SIG-M5 treated with dmso at 0.1 percent for 504 hours (cell line): ENCODE results near the gene ZNF484.
"Not testable (repeated sequence)": the region's sequence is repeated elsewhere in the genome, so short reads cannot be mapped to it uniquely, and the experiment has no call there.

Experiments
- DNase-seq: peaks from one replicate; lab custom pipeline; 2025; ENCODE audit not compliant: unreplicated experiment; lab: John Stamatoyannopoulos, UW

Gene ZNF484

DNA sequence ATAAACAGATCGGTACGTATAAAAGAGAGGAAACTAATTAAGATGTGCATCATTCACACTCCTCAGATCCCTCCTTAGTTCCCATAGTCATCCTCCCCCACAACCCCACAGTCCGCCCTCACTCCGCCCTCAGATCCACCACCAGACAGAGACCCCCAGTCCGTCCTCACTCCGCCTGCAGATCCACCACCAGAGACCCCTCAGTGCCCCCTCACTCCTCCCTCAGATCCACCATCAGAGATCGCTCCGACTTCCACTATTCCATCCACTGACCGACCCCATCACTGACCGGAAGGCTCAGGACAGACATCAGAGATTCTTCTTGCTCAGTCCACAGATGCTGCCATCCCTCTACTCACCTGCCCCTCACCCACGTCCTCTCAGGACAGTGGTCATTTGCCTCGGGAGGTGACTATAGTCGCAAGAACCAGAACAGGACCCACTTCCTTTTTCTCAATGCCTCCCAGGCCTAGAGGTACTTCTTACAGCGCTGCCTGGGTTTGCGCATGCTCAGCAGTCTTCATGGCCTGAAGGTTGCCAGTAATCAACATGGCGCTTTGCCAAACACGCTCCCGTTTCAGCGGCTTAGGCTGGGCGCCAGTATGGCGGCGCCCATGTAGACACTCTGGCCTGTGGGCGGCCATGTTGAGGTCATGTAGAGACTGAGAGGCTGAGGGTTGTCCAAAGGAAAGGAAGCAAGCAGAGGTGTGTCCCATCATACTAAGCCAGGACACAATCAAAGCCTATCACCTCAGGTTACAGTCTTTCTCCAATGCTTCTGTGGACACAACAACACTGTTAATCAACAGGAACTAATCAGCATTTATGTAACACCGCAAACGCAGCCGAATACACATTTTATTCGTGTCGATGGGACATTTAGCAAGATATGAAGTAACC is at the start of gene ZNF484:
ZNF484 (minus strand) TSS at position 508 of the 900 bp plus-strand sequence. CDS start 3,009 bp downstream, outside the sequence.
- peak; percentile 96 for DNase-seq

DNA sequence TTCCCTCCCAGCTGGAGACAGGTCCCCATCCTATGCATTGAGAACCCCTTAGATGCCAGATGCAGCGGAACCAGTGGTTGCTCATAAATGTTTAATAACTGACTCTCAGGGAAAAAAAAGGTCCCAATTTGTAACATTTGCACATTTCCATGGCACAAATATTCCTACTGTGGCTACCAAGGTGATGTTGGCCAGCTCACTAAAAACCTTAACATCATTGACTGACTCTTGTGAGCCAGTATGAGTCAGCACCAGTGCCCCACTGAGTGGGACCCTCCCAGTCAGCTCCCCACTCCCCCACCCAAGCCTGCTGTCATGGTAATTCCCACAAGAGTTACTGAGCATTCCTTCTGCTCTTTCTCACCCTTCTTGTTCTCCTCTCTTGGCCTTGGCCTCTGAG is 42.6 kb upstream of the ZNF484 start:
- no peak for DNase-seq

DNA sequence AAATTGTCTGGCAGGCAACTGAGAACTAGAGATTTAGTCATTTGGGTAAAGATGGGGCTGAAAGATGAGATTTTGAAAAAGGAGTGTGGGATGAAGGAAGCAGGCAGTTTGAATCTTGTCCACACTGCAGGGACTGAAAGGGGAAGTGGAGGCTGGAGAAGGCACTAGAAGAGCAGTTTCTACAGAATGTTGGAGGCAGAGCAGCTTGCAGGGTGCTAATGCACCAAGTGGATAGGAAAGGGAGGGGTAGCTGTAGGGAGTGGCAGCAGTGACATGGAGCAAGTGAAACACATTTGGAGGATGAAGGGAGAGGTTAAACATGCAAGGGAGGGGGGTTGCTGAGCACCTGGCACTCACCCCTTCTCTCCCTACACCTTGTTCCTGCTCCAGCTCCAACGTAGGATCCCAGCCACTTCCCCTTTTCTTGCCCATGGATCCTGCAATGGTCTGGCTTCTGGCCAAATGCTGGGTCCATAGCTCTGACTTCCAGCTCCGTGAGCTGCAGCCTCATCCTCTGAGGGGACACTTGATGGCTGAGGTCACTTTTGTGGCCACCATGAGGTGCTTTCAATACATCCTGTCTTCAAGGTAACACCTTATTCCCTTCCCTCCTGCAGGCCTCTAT is 39.5 kb upstream of the ZNF484 start:
- DNase-seq: peak; percentile 54

DNA sequence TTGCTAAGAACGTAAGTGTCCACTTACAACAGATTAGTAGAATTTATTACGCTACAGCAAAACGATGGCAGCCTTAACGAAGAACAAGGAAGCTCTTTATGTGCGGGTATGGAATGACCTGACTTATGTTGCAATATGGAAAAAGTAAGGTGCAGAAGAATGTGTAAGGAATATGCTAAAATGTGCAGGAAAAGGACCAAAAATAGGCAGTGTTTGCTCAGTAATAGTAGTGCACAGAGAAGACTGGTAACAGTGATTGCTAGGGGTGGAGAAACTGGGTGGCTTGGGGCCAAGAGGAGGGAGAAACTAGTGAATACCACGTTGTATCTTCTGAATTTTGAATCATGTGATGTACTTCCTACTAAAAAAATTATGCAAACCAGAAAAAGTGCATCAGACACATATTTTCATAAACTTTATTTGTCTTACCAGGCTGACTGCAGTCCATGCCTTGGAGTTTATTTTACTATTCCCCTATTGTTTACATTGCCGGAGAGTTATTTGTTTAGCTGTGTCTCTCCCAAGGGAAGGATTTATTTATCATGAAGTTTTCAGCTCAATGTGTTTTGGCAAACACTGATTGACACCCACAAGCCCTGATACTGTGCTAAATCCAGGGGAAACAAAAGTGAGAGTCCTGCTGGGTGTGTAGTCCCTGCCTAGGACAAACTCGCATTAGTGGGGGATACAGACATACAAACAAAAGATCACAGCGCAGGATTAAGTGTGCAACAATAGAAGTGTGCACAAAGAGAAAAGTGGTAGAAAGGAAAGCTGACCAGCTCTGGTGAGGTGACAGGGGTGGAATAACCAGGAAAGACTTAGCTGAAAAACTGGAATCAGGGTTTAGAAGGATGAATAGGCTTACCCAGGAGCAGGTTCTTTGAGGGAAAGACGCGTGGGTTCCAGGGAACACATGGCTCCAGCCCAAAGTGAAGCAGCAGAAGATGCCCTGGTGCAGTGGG is 34.0 kb upstream of the ZNF484 start:
- no peak for DNase-seq

DNA sequence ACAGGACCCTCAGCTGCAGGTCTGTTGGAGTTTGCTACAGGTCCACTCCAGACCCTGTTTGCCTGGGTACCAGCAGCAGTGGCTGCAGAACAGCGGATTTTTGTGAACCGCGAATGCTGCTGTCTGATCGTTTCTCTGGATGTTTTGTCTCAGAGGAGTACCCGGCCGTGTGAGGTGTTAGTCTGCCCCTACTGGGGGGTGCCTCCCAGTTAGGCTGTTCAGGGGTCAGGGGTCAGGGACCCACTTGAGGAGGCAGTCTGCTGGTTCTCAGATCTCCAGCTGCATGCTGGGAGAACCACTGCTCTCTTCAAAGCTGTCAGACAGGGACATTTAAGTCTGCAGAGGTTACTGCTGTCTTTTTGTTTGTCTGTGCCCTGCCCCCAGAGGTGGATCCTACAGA is 27.3 kb upstream of the ZNF484 start:
- DNase-seq: not testable (repeated sequence)

DNA sequence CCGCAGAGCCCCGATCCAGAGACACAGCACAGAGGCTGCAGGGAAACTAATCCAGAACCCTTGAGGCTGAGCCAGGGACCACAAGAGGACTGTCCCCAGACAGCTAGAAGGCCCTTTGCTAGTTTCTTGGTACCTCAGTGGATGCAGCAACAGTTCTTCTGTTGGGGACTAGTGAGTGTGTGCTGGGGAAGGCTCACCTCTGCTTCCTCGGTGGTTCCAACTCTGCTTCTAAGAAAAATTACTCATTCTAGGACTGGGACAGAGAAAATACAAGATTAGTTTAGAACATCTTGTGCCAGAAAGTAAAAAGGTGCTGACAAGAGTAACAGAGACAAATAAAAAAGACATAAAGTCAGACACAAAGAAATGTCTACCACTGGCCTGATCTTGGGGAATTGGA is 19.5 kb upstream of the ZNF484 start:
- DNase-seq: no peak

DNA sequence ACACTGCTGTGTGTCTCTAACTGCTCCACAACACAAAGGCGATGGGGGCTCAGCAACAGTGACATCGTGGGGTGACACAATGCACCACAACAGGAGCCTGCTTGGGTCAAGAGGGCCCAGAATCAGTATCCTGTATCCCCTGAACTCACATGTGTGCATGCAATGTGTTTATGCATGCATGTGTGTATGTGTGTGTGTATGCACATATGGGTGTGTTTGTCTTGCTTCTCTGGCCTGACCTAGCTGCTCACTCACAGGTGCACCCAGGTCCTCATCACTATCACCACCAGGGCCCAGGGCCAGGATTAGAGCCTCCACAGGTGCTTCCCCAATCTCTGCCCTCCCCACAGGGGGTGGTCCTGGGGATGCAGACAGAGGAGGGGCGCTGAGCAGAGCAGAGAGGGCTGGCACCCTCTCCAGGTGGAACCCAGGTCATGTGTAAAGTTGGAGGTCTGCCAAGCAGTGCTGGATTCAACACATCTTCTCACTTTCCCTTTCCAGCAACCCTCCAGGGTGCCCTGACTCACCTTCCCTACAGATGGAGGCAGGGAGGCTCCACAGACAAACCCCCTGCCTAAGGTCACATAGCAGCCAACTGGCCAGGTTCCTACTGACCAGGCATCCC is 18.1 kb upstream of the ZNF484 start:
- no peak for DNase-seq

DNA sequence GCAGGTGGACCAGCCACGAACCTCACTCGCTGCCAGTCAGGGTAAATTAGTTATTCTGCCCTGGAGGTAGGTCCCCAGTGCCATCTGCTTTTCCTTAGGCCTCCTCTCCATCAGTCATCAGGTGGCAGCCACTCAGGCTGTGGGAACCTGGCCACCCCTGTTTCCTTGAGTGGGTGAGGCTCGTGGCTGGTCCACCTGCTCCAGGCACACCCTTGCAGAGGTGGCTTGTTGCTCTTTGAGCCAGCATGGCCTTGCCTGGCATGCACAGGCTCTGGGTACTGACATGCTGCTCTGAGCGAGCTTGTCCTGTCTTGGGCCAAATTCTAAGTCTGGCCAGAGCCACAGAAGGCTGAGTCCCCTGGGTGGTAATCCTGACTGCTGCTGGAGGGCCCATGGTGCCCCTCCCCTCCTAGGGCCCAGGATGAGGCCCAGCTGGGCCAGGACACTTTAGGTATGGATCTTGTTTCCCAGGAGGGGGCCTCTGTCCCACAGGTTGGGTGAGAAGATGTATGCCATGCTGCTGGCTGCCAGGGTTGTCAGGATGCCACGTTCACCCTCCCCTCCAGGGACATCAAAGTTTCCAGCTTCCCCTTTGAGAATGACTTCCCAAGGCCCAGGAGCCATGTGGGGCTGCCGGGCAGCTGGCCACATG is 17.0 kb upstream of the ZNF484 start:
- no peak for DNase-seq

DNA sequence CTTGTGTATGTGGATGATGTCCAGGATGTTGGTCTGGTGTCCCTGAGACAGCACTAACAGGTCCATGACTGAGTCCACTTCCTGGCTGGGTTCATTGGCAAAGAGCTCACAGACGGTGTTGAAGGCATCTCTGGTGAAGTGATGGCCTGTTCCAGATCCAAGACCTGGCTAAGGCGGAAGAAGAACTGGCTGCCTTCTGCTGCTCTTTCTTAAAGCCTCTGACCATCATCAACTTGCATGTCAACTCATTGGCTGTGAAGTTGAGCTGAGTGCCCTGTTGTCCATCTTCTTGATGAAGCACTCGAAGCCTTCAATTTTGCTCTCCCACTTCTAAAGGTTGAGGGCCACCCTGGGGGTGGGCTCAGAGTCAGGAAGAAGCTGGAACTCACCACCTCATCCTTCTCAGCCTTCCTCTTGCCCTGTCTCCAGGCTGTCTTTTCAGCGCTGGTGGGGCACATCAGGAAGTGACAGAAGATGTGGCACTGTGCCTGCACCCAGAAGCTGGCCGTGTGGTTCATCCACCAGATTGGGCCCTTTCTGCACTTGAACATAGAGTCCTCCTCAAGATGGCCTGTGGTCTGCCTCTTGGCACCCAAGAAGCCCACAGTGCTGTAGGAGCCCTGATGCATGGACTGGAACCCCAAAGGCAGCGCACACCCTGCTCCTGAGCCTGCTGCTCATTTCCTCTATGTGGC is 16.2 kb upstream of the ZNF484 start:
- DNase-seq: not testable (repeated sequence)

DNA sequence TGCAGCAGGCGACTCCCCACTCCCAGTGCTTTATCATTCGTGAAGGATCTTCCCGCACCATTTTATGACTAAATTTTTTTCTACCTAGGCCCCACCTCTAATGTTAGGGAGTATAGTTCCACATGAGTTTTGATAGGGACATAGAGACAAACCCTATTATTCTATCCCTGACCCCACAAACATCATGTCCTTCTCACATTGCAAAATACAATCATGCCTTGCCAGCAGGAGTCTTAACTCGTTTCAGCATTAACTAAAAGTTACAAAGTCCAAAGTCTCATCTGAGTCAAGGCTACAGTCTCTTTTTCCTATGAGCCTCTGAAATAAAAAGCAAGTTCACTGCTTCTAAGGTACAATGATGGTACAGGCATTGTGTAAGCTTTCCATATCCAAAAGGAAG is 14.4 kb upstream of the ZNF484 start:
- not testable (repeated sequence) for DNase-seq

DNA sequence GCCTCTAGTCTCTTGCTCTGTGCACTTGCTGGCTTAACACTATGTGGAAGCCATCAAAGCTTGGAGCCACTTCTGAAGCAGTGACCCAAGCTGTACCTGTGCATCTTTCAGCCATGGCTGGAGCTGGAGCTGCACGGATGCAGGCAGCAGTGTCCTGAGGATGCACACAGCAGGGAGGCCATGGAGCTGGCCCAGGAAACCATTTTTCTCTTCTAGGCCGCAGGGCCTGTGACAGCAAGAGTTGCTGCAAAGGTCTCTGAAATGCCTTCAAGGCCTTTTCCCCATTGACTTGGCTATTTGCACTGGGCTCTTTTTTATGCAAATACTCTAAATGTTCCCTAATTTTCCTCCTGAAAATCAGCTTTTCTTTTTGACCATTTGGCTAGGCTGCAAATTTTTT is 12.9 kb upstream of the ZNF484 start:
- DNase-seq: no peak

DNA sequence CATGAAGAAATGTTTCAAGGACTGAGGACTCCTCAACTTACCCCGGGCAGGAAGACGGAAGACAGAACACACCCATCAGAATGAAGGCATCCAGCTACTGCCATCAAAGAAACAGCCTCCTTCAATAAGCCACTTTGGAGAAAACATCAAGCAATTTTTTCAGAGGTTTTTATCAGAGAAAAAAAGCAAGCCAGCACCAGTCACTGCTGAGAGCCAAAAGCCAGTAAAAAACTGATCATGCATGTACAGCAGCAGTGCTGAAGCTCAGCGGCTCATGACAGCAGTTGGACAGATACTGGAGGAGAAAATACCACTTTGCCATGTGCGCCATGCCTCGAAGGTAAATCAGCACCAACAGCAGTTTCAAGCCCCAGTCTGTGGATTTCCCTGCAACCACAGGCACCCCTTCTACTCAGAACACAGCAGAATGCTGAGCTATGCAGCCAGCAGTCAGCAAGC is 10.1 kb upstream of the ZNF484 start:
- DNase-seq: no peak

DNA sequence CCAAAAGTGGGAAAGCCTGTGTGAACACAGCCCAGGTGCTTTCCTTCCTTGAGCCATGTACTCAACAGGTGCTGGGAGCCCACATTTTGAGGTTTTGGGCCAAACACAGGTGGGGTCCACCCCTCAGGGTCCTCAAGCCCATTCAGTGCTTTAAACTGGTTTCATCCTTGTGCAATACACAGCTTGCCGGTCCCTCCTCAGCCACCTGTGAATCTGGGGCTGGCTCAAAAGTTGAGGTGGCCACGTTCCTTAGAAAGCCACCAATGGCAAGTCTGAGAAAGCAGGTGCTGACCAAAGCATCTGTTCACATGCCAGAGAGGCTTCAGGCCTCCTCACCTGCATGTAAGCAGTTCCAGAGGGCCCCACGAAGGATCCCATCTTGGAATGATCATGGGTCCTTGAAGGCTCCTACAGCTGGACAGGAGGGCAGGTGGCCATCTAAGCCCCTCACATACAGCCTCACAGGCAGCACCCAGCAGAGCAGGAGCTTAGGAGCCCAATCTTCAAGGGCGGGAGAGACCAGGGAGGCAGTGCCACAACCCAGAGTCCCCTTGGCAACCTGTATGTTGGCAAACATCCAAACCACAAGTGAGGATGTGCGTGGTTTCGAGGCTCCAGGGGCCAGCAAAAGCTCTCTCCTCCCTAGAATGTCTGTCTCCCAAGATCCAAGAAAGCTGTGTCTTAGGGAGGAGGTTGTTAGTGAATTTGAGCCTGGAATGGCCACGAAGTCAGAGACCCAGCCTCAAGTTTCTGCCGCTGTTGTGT is 9.2 kb upstream of the ZNF484 start:
- DNase-seq: not testable (repeated sequence)

DNA sequence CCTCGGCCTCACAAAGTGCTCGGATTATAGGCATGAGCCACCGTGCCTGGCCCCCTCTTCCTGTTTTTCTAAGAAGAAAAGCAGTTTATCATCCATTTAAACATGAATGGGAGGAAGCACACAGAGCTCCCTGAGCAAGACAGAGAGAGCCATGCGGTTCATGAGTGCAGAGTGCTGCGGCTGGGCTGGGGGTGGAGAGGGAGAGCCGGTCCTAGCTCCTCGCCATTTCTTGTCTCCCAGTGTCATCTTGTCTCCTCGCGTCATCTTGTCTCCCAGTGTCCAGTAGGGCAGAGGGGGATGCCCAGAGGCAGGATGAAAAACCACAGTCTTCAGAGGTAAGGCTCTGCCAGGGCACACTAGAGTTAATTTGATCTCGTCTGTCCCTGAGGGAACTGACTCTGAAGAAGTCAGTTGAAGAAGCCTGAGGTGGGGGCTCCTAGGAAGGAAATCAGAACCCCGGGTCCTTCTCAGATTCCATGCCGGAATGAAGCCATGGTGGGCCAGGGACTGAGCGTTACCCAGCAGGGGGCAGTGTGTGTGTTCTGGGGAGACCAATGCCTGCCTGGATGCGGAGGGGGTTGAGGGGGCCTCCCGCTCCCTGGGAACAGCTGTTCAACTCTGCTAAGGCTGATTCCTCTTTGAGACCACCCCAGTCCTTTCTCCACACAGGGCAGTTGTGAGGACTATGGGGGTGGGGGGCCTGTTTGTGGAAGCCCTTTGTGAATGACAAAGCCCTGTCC is 6.0 kb upstream of the ZNF484 start:
- DNase-seq: not testable (repeated sequence)

DNA sequence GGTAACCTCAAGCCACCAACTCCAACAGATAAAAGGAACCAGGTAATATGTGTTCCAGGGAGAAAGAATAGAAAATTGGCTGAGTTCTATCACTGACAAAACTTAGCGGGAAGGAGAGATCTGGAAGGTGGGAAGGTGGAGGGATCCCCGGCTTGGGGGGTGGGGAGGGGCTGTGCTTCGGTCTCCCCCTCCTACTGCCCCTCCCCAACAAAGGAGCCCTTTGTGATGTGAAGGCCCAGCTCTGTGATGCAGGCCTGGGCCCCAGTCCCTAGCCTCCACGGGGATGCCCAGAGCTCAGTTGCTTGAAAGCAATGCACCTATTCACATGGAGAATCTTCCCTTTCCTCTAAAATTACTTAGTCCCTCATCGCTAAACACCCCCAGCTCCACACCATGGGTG is 4.4 kb upstream of the ZNF484 start:
- no peak for DNase-seq

DNA sequence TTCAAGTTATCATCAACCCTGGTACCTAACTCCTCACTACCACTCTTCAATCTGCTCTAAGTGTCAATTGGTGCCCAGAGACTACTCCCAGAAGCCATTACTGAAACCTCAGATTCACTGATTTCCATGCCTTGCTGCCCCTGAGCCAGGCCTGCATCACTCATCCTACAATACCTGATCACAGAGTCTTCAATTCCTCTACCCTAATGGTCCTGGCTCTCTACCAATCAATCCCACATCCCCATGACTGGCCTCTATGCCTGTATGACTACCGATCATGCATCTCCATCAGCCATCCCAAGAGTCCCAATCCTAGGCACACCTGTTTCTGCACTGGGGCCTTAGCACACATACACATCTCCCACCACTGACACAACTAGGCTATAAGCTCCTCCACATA is 2.5 kb downstream of the ZNF484 start:
- DNase-seq: no peak

DNA sequence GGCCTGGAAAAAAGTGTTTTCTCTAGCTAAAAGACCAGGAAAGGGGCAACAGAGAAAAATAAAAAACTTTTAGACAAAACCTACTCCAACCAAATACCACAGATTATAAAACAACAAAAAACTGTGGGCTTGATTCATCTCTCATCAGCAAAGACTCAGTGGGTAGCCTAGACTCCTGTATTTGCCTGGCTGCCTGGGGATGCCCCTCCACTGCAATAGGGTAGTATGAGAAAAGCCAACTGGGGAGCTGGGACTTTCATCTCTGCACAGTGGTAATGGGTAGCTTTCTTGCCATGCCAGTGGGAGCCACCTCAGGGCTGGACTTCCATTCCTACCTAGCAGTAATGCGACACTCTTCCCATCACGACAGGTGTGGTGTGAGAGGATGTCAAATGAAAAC is 7.5 kb downstream of the ZNF484 start:
- no peak for DNase-seq

DNA sequence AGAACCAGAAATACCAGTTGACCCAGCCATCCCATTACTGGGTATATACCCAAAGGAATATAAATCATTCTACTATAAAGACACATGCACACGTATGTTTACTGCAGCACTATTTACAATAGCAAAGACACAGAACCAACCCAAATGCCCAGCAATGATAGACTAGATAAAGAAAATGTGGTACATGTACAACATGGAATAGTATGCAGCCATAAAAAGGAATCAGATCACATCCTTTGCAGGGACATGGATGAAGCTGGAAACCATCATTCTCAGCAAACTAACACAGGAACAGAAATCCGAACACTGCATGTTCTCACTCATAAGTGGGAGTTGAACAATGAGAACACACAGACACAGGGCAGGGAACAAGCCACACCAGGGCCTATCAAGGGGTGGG is 11.2 kb downstream of the ZNF484 start:
- not testable (repeated sequence) for DNase-seq
